Adipocyte (in vitro differentiated cells): ENCODE results near the gene ATIC.

Experiments
- DNase-seq: peaks from one replicate; pipeline ENCODE4 v3.0.0-alpha.2; 2015; ENCODE audit warnings: low read depth
- H3K27me3 ChIP-seq: replicated peaks from 2 replicates; pipeline ENCODE4 v1.7.0; 2013; ENCODE audit warnings: mild to moderate bottlenecking, low read length, moderate library complexity; ENCODE audit not compliant: control insufficient read depth, insufficient read depth
- H3K36me3 ChIP-seq: 2 replicates; pipeline ENCODE4 v1.7.0; 2013; ENCODE audit warnings: low read length, mild to moderate bottlenecking, moderate library complexity; ENCODE audit not compliant: control insufficient read depth, insufficient read depth, severe bottlenecking
- H3K4me1 ChIP-seq: 2 replicates; pipeline ENCODE4 v1.7.0; 2013; ENCODE audit warnings: mild to moderate bottlenecking, low read length, moderate library complexity; ENCODE audit not compliant: control insufficient read depth, insufficient read depth
- H3K4me3 ChIP-seq: 2 replicates; pipeline ENCODE4 v1.7.0; 2013; ENCODE audit warnings: mild to moderate bottlenecking, low read length, moderate library complexity
- H3K9ac ChIP-seq: 2 replicates; pipeline ENCODE4 v1.7.0; 2013; ENCODE audit warnings: mild to moderate bottlenecking, low read length, moderate library complexity
- H3K9me3 ChIP-seq: 2 replicates; pipeline ENCODE4 v1.7.0; 2013; ENCODE audit warnings: mild to moderate bottlenecking, low read length, moderate library complexity; ENCODE audit not compliant: control insufficient read depth

The ATIC gene

DNA sequence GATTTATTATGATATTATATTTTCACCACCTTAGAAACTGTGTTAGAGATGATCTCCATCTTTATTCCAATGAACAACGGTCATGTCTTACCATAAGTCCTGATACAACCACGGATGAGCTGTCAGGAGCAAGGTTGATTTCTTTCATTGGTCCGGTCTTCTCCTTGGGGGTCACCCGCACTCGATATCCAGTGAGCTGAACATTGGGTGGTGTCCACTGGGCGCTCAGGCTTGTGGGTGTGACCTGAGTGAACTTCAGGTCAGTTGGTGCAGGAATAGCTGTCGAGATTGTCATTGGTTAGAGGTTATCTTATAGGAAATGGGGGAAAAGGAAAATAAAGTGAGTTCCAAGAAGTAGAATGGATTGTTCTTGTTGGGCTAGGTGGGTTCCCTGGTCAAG lies 67.2 kb downstream of the ATIC start:
- H3K36me3 ChIP-seq: peaks cover 100% of the 10 kb centered on the region
- no peak overlapping the region for H3K4me3 ChIP-seq
- H3K4me1 ChIP-seq: no peaks in the 10 kb centered on the region
- peak overlapping the region; percentile 14 for H3K9ac ChIP-seq
- H3K9me3 ChIP-seq: no peaks in the 10 kb centered on the region
- no peaks in the 10 kb centered on the region for H3K27me3 ChIP-seq
- DNase-seq: no peak

DNA sequence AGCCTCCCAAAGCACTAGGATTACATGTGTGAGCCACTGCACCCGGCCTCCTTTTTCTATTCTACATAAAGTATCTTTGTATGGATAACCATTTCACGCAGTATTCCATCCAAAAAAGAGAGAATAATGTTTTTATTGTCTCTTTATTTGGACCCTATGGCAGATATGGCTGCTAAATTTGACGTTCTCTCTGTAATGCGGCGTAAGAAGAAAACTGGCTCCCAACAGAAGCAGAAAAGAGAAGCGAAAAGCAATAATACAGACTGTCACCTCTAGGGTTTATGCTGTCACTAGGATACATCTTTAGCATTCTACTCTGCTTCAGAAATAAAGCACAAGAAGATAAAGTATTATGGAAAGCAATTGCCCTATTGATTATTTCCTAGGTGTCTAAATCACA lies 68.1 kb downstream of the ATIC start:
- H3K27me3 ChIP-seq: no peaks in the 10 kb centered on the region
- DNase-seq: no peak
- H3K36me3 ChIP-seq: peaks cover 100% of the 10 kb centered on the region
- no peaks in the 10 kb centered on the region for H3K4me1 ChIP-seq
- H3K4me3 ChIP-seq: no peak overlapping the region
- no peak overlapping the region for H3K9ac ChIP-seq
- H3K9me3 ChIP-seq: no peaks in the 10 kb centered on the region

GRCh38 chr2:215380699-215381098 lies 68.8 kb downstream of the ATIC start:
- H3K4me3 ChIP-seq: no peak overlapping the region
- no peaks in the 10 kb centered on the region for H3K27me3 ChIP-seq
- no peaks in the 10 kb centered on the region for H3K9me3 ChIP-seq
- H3K36me3 ChIP-seq: peaks cover 100% of the 10 kb centered on the region
- no peak overlapping the region for H3K9ac ChIP-seq
- H3K4me1 ChIP-seq: no peaks in the 10 kb centered on the region
- no peak for DNase-seq

DNA sequence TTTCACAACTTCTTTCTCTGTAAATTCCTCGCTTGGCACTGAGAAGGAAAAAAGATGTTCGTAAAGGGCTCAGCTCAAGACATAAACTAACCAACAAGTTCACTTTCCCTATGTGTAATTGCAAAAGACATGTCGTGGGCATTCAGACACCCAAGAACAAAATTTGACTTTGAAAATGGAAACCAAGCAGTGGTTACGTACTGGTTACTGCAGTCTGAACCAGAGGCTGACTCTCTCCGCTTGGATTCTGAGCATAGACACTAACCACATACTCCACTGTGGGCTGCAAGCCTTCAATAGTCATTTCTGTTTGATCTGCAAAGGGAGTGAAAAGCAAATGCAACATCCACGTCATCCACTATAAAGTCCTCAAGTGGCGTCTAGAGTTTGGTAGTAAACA lies 70.2 kb downstream of the ATIC start:
- Histone ChIP-seq H3K9ac (no peak overlapping the region), H3K27me3 (no peaks in the 10 kb centered on the region), H3K4me1 (no peaks in the 10 kb centered on the region), H3K4me3 (no peak overlapping the region), H3K36me3 (peaks cover 97% of the 10 kb centered on the region), H3K9me3 (no peaks in the 10 kb centered on the region)
- DNase-seq: no peak

GRCh38 chr2:215382480-215382879 lies 70.6 kb downstream of the ATIC start:
- Histone ChIP-seq H3K9ac (no peak overlapping the region), H3K4me1 (no peaks in the 10 kb centered on the region), H3K9me3 (no peaks in the 10 kb centered on the region), H3K4me3 (no peak overlapping the region), H3K27me3 (no peaks in the 10 kb centered on the region), H3K36me3 (peaks cover 97% of the 10 kb centered on the region)
- no peak for DNase-seq

DNA sequence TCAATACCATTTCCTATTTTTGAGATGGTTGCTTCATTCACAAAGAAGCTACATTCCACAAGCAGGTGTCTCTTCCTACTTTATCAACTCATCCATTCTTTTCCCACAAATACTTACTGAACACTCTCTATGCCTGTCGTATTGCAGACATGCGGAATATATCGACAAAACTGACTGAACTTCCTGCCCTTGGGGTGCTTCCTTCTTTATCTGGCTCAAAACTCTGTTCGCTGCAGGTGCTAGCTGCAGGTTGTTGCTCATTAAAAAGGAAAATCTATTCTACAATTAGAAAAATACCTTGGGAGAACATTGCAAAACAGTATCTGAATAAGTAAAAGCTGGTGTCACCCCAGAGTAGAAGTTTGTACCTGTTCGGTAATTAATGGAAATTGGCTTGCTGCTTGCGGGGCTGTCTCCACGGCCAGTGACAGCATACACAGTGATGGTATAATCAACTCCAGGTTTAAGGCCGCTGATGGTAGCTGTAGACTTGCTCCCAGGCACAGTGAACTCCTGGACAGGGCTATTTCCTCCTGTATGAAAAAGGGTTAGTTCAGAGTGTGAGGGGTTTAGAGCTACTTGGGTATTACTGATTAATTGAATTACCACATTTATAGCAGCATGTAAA lies 71.9 kb downstream of the ATIC start:
- no peak overlapping the region for H3K9ac ChIP-seq
- peaks cover 97% of the 10 kb centered on the region for H3K36me3 ChIP-seq
- no peak for DNase-seq
- no peaks in the 10 kb centered on the region for H3K4me1 ChIP-seq
- H3K27me3 ChIP-seq: no peaks in the 10 kb centered on the region
- no peaks in the 10 kb centered on the region for H3K9me3 ChIP-seq
- H3K4me3 ChIP-seq: no peak overlapping the region

GRCh38 chr2:215384710-215385109 lies 72.9 kb downstream of the ATIC start:
- H3K9ac ChIP-seq: no peak overlapping the region
- H3K36me3 ChIP-seq: peaks cover 97% of the 10 kb centered on the region
- H3K9me3 ChIP-seq: no peaks in the 10 kb centered on the region
- no peaks in the 10 kb centered on the region for H3K27me3 ChIP-seq
- no peak for DNase-seq
- H3K4me1 ChIP-seq: no peaks in the 10 kb centered on the region
- H3K4me3 ChIP-seq: no peak overlapping the region

DNA sequence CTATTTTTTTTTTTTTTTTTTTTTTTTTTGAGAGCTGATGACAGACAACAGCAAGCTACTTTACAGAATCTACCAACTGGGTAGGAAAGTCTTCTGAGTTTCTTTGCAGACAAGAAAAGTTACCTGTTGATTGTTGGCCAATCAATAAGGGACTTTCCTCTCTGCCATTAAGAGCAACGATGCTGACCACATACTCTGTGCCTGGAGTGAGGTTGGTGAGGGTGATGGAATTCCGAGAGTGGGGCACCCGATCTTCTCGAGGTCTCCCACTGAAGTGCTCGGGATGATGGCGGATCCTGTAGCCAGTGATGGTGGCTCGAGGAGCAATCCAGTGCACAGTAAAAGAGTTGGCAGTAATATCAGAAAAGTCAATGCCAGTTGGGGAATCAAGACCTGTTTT lies 74.7 kb downstream of the ATIC start:
- Histone ChIP-seq H3K36me3 (peaks cover 97% of the 10 kb centered on the region), H3K4me1 (no peaks in the 10 kb centered on the region), H3K4me3 (no peak overlapping the region), H3K9ac (no peak overlapping the region), H3K27me3 (no peaks in the 10 kb centered on the region), H3K9me3 (no peaks in the 10 kb centered on the region)
- DNase-seq: no peak

- H3K9ac ChIP-seq: no peak overlapping the region
- DNase-seq: no peak
- no peaks in the 10 kb centered on the region for H3K27me3 ChIP-seq
- no peak overlapping the region for H3K4me3 ChIP-seq
- no peaks in the 10 kb centered on the region for H3K9me3 ChIP-seq
- H3K4me1 ChIP-seq: no peaks in the 10 kb centered on the region
- peaks cover 97% of the 10 kb centered on the region for H3K36me3 ChIP-seq
These were observed 76.3 kb downstream of the ATIC start for GRCh38 chr2:215388002-215388728.

DNA sequence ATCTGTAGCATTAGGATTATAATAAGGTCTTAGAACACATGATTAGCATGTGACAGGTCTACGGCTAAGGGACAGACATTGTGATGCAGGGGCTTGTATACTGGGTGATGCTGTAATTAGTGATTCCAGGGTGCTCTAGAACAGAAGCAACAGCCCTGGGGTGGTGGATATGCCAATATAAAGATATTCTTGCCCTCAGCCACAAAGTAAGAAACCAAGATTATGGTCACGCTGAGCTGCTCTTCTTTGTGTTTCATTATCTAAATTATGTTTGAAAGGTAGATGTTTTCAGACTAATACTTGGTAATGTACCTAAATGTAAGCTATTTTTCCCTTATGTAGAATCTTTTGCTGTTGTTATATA lies 78.7 kb downstream of the ATIC start:
- Histone ChIP-seq H3K4me1 (no peaks in the 10 kb centered on the region), H3K9me3 (no peaks in the 10 kb centered on the region), H3K27me3 (no peaks in the 10 kb centered on the region), H3K9ac (no peak overlapping the region), H3K4me3 (no peak overlapping the region), H3K36me3 (peaks cover 97% of the 10 kb centered on the region)
- DNase-seq: no peak

DNA sequence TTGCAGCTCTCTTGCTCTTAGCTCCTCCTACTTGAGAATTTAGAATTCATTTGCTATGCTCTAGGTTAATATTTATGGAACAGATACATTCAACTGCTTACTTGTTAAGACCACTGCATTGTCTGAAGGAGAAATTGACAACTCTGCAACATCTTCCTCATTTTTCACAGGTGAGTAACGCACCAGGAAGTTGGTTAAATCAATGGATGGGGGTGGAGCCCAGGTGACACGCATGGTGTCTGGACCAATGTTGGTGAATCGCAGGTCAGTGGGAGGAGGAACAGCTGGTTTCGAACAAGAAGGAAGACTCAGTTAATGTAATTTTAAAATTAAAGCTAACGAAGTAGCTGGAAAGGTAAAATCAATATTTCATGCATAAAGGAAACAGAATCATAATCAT lies 79.7 kb downstream of the ATIC start:
- H3K36me3 ChIP-seq: peaks cover 99% of the 10 kb centered on the region
- no peak for DNase-seq
- no peak overlapping the region for H3K4me3 ChIP-seq
- no peaks in the 10 kb centered on the region for H3K27me3 ChIP-seq
- H3K4me1 ChIP-seq: peaks cover 8% of the 10 kb centered on the region
- H3K9ac ChIP-seq: no peak overlapping the region
- H3K9me3 ChIP-seq: no peaks in the 10 kb centered on the region

DNA sequence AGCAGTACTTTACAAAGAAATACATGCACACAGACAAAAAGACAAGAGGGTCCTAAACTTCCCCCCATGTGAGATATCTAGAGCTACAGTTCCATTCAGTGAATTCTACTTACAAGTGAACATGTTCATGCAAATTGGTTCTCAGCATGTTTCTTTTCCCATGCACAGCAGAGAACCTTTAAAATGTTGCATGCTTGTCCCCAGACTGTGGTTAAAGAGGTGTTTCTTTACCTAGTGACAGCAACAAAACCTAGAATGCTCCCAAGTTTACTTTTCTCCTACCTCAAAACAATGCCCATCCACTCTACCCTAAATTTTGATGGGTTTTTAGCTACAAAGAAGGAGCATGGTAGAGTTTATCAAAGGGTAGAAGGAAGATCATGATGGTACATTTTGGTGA lies 80.3 kb downstream of the ATIC start:
- no peak for DNase-seq
- no peaks in the 10 kb centered on the region for H3K27me3 ChIP-seq
- H3K9ac ChIP-seq: peak overlapping the region; percentile 10
- no peak overlapping the region for H3K4me3 ChIP-seq
- H3K4me1 ChIP-seq: peaks cover 14% of the 10 kb centered on the region
- H3K9me3 ChIP-seq: no peaks in the 10 kb centered on the region
- peaks cover 99% of the 10 kb centered on the region for H3K36me3 ChIP-seq
